ENCODE results near the gene IL26. TPM values are rescaled to one million over a fixed set of nuclear protein-coding genes. Genes with fewer than 3 reads are reported as not detected.

Gene IL26
- total RNA-seq, 2 experiments from 2014 or later: 0.33 to 0.42 TPM

DNA sequence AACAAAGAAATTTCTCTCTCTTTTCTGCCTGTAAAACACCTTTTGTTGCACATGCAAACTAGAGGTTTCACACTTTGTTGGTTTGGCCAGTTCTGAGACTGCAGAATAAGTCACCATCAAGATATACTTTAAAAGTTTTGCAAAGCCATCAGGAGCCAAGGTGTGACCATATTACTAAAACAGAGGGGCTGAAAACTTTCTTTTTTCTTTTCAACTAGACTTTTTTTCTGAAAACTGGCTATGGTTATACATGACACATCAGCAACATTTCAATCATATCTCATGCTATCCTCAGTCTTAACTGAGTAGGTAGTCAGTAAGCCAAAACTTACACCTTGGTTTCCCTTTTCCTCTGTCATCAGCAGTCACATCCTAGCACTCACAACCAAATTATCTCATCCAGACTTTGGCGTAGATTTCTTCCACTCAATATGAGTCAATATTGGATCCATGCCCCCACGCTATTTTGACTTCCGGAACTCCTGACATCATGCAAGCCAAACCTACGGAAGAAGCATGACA lies 62.0 kb downstream of the IL26 start:
- Mint-ChIP-seq H3K27ac (peak overlapping the region; percentile 64), H3K4me3 (no peak overlapping the region), H3K4me1 (ENCODE audit: low read depth) (peaks cover 19% of the 10 kb centered on the region), H3K27me3 (ENCODE audit: low read depth) (no peaks in the 10 kb centered on the region), H3K36me3 (ENCODE audit: low read depth) (no peaks in the 10 kb centered on the region), H3K9me3 (no peaks in the 10 kb centered on the region)
- intact Hi-C loops (cut with micrococcal nuclease): loop anchor here (1.0 to 2.0 kb wide), 4 partner anchors 12 to 44 kb away; no protein-coding TSS in a partner anchor
- DNase-seq: peak; percentile 27
- CTCF ChIA-PET: no interaction called here

DNA sequence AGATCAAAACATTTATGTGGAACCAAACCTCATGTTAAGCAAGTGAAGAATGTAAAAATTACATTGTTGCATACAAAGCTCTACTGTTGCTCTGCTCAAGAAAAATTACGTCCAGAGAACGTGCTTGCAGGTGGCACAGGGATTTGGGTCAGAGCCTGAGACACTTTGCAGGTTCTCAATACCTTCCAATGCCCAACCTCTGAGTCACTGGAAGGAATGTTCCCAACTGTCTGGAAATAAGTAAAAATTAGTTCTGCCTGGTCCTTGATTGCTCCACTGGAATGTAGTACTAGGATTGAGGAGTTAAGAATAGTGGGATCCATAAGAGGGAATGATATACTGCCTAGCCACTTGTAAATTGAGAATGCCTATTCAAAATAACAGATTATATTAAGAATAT lies 63.2 kb downstream of the IL26 start:
- Mint-ChIP-seq H3K36me3 (ENCODE audit: low read depth) (no peaks in the 10 kb centered on the region), H3K27ac (peak overlapping the region; percentile 34), H3K4me1 (ENCODE audit: low read depth) (peaks cover 24% of the 10 kb centered on the region), H3K9me3 (no peaks in the 10 kb centered on the region), H3K4me3 (no peak overlapping the region), H3K27me3 (ENCODE audit: low read depth) (no peaks in the 10 kb centered on the region)
- intact Hi-C loops (cut with micrococcal nuclease): loop anchor here (2.0 kb wide), 1 partner anchor 18 kb away; no protein-coding TSS in a partner anchor
- CTCF ChIA-PET: interaction anchor here (1.1 to 1.2 kb wide), 2 partner anchors 122 to 158 kb away, joined by 3 to 4 read pairs; no protein-coding TSS in a partner anchor
- DNase-seq: no peak

DNA sequence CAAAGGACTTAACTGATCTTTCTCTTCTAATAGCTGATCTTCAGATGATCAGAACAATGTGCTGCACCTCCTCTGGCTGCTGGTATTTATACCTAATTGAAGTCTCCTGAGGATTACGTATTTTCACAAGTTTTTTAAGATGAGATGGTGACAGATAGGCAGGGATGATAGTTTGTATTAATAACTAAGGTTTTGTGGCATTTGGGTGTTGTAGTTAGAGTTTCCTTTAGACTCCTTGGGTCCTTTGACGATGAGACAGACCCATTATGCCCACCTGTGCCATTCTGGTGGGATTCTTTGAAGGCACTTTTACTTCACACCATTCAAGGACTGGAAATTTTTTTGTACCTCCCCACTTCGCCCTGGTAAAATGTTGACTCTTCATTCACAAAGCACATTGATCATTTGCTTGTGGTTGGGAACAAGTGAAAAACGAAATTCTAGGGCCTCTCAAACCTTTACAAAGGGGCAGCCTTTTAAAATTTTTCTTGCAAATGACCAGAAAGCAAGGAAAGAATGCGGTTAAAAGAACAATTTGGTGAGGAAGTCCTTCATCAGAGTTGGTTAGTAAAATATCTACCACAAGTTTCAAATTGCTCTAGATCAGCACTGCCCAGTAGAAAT lies 65.8 kb downstream of the IL26 start, which contains the start of gene IFNG:
Gene IFNG (minus strand): TSS at position 60 of the 624 bp plus-strand sequence. CDS start 125 bp downstream, outside the sequence.
- CTCF ChIA-PET: interaction anchor here (3.6 to 4.1 kb wide), 2 partner anchors 45 to 119 kb away, joined by 74 to 88 read pairs; no protein-coding TSS in a partner anchor
- H3K4me3 Mint-ChIP-seq: peak within 1 kb of the TSS; percentile 39
- peaks cover 34% of the 10 kb centered on the region for H3K4me1 Mint-ChIP-seq (ENCODE audit: low read depth)
- peak within 1 kb of the TSS; percentile 32 for H3K27ac Mint-ChIP-seq
- no peaks in the 10 kb centered on the region for H3K36me3 Mint-ChIP-seq (ENCODE audit: low read depth)
- intact Hi-C loops (cut with micrococcal nuclease): loop anchor here (10.0 kb wide), 1 partner anchor 805 kb away; no protein-coding TSS in a partner anchor
- no peaks in the 10 kb centered on the region for H3K9me3 Mint-ChIP-seq
- DNase-seq: no peak
- no peaks in the 10 kb centered on the region for H3K27me3 Mint-ChIP-seq (ENCODE audit: low read depth)

DNA sequence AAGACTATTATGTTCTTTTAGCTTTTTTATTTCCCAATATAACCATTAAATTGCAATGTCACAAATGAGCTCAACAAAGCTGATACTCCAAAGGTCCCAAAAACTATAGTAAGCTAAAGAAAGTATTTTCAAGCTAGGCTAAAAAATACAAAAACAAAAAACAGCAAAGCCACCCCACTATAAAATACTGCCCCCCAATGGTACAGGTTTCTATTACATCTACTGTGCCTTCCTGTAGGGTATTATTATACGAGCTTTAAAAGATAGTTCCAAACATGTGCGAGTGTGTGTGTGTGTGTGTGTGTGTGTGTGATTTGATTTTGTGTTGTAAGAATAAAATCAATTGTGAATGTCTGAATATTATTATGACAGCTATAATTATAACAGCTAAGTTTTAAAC lies 67.2 kb downstream of the IL26 start:
- Mint-ChIP-seq H3K4me3 (peak overlapping the region; percentile 3), H3K27me3 (ENCODE audit: low read depth) (no peaks in the 10 kb centered on the region), H3K9me3 (no peaks in the 10 kb centered on the region), H3K36me3 (ENCODE audit: low read depth) (no peaks in the 10 kb centered on the region), H3K4me1 (ENCODE audit: low read depth) (peaks cover 28% of the 10 kb centered on the region), H3K27ac (peak overlapping the region; percentile 25)
- CTCF ChIA-PET: interaction anchor here (0.6 to 4.1 kb wide), 39 partner anchors 9 to 1208 kb away, joined by 3 to 88 read pairs (median 4); no protein-coding TSS in a partner anchor
- no peak for DNase-seq
- intact Hi-C loops (cut with micrococcal nuclease): loop anchor here (1.0 to 10.0 kb wide), 5 partner anchors 45 to 804 kb away; no protein-coding TSS in a partner anchor

DNA sequence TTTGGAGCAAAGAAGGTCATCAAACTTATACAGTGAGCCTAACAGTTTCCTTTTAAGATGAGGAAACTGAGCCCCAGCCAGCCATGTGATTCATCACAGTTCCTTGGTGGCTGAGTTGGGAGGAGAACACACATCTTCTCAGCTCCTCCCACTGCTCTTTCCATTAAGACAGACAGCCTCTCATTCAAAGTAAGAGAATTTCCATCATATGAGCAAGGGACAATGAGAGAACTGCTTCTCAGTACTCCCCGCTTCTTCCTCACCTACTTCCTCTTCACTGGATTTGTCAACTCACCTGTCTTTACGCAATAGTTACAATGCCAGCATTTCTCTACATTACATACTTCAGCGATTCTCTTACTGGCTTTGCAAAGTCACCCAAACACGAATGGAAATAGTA lies 68.2 kb downstream of the IL26 start:
- DNase-seq: peak; percentile 62
- intact Hi-C loops (cut with micrococcal nuclease): loop anchor here (1.0 to 10.0 kb wide), 4 partner anchors 14 to 803 kb away; no protein-coding TSS in a partner anchor
- no peaks in the 10 kb centered on the region for H3K9me3 Mint-ChIP-seq
- H3K4me3 Mint-ChIP-seq: peak overlapping the region; percentile 25
- H3K27ac Mint-ChIP-seq: peak overlapping the region; percentile 75
- no peaks in the 10 kb centered on the region for H3K27me3 Mint-ChIP-seq (ENCODE audit: low read depth)
- peaks cover 30% of the 10 kb centered on the region for H3K4me1 Mint-ChIP-seq (ENCODE audit: low read depth)
- H3K36me3 Mint-ChIP-seq (ENCODE audit: low read depth): no peaks in the 10 kb centered on the region
- CTCF ChIA-PET: interaction anchor here (0.7 to 4.1 kb wide), 18 partner anchors 10 to 150 kb away, joined by 3 to 88 read pairs (median 6); no protein-coding TSS in a partner anchor

DNA sequence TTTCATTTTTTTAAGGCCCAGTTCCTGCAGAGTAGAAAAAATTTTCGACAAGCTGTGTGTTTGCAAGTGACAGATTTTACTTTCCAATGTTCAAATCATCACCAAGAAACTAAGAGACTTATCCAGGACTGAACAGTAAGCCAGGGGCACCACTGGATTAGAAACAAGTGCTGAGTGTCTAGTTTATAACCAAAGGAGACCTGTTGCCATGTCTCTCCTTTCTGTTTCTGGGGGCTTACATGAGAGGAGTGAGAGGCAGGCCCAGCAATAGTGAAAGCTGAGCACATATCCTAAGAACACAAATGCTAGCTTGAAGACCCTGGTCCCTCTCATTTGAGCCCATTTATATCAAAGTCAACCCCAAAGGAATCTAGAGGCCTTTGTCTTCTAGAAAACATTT lies 69.0 kb downstream of the IL26 start:
- Mint-ChIP-seq H3K36me3 (ENCODE audit: low read depth) (no peaks in the 10 kb centered on the region), H3K4me3 (no peak overlapping the region), H3K9me3 (no peaks in the 10 kb centered on the region), H3K27me3 (ENCODE audit: low read depth) (no peaks in the 10 kb centered on the region), H3K4me1 (ENCODE audit: low read depth) (peaks cover 30% of the 10 kb centered on the region), H3K27ac (peak overlapping the region; percentile 75)
- no peak for DNase-seq
- intact Hi-C loops (cut with micrococcal nuclease): loop anchor here (1.0 to 10.0 kb wide), 4 partner anchors 13 to 802 kb away; no protein-coding TSS in a partner anchor
- CTCF ChIA-PET: interaction anchor here (0.6 to 4.1 kb wide), 11 partner anchors 10 to 684 kb away, joined by 3 to 88 read pairs (median 8); no protein-coding TSS in a partner anchor

DNA sequence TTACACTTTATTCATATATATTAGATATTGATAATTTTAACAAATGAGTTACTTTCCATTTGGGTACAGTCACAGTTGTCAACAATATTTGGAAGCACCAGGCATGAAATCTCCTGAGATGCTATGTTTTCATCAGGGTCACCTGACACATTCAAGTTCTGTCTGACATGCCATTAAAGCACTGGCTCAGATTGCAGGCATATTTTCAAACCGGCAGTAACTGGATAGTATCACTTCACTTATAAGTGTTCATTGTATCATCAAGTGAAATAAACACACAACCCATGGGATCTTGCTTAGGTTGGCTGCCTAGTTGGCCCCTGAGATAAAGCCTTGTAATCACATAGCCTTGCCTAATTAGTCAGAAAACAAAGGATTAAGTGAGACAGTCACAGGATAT lies 70.8 kb downstream of the IL26 start:
- Mint-ChIP-seq H3K4me3 (no peak overlapping the region), H3K27me3 (ENCODE audit: low read depth) (no peaks in the 10 kb centered on the region), H3K4me1 (ENCODE audit: low read depth) (peaks cover 35% of the 10 kb centered on the region), H3K9me3 (no peaks in the 10 kb centered on the region), H3K27ac (no peak overlapping the region), H3K36me3 (ENCODE audit: low read depth) (no peaks in the 10 kb centered on the region)
- DNase-seq: no peak
- intact Hi-C loops (cut with micrococcal nuclease): loop anchor here (10.0 kb wide), 1 partner anchor 800 kb away; no protein-coding TSS in a partner anchor
- CTCF ChIA-PET: interaction anchor here (0.7 kb wide), 1 partner anchor 41 kb away, joined by 4 read pairs; no protein-coding TSS in a partner anchor

Other genes starting within 250 kb of the IL26 start
- 1 to 10 TPM; 1.2 TPM for gene IFNG-AS1, start 236.4 kb downstream of the IL26 start, total RNA-seq
- gene IFNG, start 66.1 kb downstream of the IL26 start, total RNA-seq: 10 to 100 TPM; 48.8 to 49.1 TPM
- gene IL22, start 27.8 kb upstream of the IL26 start, total RNA-seq: under 1 TPM in 1 of 2 experiments, not detected in 1; 0.26 TPM
- 10 to 100 TPM; 16.5 to 20.8 TPM for gene MDM1, start 106.6 kb upstream of the IL26 start, total RNA-seq

All from activated naive CD4-positive, alpha-beta T cell treated with anti-CD3 and anti-CD28 coated beads for 36 hours (primary cell).